Endometrial microvascular endothelial cells (primary cell): ENCODE results near the gene PCED1A. TPM values are rescaled to one million over a fixed set of nuclear protein-coding genes. Genes with fewer than 3 reads are reported as not detected.
"Not testable (repeated sequence)": the region's sequence is repeated elsewhere in the genome, so short reads cannot be mapped to it uniquely, and the experiment has no call there.

Source experiments
- in situ Hi-C: cut with HindIII; loops from 2 replicates; pipeline ENCODE4 v1.10.0; 2017; ENCODE audit warnings: low sequenced_read_pairs, low pct_unique_long_range_greater_than_20kb; ENCODE audit errors: inconsistent ontology term
- total RNA-seq: library from RNA; depleted of rRNA; stranded (reverse); fragments of >200 nt; gene quantifications from one replicate; pipeline ENCODE4 v1.2.3, GENCODE V29; 2015; ENCODE audit errors: inconsistent ontology term

Gene PCED1A
- total RNA-seq, 1 donor from 2014 or later: 13.0 TPM

DNA sequence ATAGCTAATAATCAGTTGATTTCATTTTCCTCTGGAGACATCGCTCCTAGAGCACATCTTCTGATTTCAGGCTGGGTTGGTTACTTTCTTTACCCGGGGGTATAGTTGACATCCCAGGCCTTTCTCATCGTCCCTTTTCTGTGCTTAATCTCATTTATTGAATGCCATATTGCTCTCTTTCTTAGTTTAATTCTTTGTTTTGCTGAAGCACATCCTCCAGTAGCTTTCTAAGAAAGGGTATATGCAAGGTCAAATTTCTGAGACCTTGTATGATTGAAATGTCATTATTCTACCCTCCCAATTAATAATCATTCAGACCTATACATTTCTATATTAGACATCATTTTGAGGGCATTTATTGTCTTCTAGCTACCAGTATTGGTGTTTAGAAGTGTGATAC, 28.3 kb downstream of the PCED1A start:
- in situ Hi-C loops: no loop called here

DNA sequence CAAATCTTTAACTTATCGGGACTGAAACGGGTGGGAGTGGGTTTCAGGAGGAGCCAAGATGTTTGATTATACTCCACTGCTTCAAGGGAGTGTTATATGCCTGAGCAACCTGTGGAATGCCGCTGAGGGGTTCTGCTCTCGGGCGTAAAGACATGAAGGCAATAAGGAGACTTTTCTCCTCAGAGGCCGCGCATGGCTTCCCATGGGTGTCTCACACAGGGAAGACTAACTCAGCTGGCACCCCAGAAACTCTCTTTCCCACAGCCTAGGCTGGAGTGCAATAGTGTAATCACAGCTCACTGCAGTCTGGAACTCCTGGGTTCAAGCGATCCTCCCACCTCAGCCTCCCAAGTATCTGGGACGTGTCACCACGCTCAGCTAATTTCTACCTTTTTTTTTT, 30.8 kb downstream of the PCED1A start:
- in situ Hi-C loops: no loop called here

DNA sequence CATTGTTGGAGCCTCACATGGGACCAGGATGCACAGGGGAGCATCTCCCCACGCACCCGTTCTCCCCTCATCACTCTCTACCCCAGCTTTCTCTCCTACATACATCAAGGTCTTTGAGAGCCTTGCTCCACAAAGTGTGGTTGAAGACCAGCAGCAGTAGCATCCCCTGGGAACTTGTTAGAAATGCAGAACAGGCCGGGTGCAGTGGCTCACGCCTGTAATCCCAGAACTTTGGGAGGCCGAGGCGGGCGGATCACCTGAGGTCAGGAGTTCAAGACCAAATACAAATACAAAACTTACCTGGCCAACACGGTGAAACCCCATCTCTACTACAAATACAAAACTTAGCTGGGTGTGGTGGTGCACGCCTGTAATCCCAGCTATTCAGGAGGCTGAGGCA, 32.5 kb downstream of the PCED1A start:
- in situ Hi-C loops: not testable (repeated sequence)

GRCh38 chr20:2807019-2807418, 33.4 kb downstream of the PCED1A start:
- in situ Hi-C loops: no loop called here

DNA sequence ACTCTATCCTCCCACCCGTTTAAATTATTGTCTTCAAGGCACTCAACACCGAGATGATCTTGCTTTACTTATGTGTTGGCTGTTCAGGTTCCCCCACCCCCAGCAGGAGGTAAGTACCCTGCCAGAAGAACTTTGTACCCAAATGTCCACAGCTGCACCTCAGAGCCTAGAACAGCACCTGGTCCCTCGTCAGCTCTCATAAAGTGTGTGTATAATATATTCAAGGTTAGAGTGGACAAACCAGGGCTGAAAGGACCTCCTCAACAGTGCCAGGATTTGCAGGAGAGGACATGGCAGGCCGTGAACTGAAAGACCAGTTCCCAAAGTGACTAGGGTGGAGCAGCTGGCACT, 34.1 kb downstream of the PCED1A start:
- in situ Hi-C loops: no loop called here

GRCh38 chr20:2805689-2806350, 34.6 kb downstream of the PCED1A start:
- in situ Hi-C loops: no loop called here

DNA sequence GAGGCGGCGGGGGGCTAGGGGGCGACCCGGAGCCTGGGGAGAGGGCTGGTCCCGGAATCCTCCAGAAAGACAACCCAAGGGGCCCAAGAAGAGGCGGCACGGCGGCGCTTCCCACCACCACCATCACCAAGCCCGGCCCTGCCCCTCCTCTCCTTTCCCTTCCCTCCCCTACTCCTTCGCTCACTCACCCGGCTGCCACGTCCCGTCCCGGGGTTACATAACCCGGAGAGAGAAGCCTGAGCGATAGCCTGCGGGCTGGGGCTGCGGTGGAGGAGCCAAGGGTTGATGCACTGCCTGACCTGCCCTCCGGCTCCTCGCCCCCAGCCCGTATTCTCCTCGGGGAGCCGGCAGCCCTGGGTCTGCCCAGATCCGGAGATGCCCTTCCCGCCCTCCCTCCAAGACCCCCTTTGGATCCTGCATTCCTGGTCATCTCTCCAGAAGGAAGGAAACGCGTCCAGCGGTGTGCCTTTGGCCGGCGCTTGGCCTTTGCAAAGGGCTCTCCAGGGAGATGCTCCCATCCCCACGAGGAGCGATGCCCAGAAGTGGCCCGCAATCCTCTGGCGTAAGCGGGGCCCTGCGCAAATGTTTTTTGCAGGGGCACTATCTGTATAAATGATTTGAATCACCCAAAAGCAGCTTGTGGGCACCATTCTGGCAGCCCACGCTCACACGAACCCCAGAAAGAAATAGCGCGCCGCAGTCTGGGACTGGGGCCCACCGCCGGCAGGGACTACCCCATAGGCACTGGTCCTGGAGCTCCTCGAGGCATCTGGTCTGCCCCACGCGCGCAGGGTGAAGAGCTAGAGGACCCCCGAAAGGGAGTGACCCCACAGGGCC, 35.4 kb downstream of the PCED1A start:
- in situ Hi-C loops: no loop called here

GRCh38 chr20:2804041-2804828, 36.2 kb downstream of the PCED1A start:
- in situ Hi-C loops: no loop called here

GRCh38 chr20:2801286-2801728, 39.1 kb downstream of the PCED1A start:
- in situ Hi-C loops: no loop called here

- in situ Hi-C loops: no loop called here
Observed at GRCh38 chr20:2800521-2801285, 39.8 kb downstream of the PCED1A start, which contains the start of gene CPXM1. CPXM1 (minus strand) TSS chr20:2800627; CDS start chr20:2800572, 55 bp downstream.

DNA sequence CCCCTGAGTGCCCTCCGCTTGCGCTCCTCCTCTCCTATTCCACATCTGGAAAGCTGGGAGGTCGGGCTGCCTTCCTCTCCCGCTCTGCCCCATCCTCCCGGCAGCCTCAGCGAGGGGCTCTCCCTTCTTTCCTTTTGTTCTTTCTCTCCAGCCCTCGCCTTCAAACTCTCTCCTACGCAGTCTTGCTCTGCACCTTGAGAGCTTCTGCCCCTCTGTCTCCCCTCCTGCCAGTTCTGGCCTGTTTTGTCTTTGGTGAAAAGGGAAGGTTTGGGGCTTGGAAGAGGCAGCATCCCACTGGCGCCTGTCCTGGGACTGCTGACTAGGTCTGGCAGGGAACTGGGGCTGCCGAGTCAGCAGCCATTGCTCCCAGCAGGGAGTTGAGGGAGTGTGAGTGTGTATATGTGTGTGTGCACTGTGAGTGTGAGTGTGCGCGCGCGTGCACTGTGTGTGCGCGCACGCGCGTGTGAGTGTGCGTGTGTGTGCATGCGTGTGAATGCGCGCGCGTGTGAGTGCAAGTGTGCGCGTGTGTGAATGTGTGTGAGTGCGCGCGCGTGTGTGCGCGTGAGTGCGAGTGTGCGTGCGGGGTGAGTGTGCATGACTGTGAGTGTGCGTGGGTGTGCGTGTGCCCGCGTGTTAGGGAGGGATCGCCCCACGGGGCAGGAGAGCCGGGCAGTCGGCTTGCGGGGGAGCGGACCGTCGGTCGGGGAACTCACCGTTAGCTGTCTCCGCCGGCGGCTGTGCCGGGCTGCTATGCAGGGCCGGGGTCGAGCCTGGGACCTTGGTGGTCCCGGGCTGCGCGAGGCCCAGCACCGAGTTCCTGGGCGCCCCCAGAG, 40.6 kb downstream of the PCED1A start:
- in situ Hi-C loops: no loop called here

DNA sequence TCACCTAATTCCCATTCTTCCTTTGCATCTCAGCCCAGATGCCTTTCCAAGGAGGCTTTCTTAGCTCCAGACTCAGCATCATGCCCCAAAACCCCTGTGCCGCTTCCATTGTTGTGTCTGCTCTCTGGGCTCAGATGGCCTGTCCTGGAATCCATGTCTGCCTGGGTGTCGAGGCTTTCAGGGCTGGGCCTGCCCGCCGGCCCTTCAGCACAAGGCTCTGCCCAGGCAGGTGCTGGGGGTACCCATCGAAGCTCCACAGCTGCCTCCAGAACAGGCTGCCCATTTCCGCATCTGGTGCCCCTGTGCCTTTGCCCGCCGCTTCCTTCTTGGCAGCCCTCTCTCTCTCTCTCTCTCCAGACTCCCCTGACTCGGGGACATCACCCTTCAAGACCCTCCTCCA, 41.2 kb downstream of the PCED1A start:
- in situ Hi-C loops: no loop called here

DNA sequence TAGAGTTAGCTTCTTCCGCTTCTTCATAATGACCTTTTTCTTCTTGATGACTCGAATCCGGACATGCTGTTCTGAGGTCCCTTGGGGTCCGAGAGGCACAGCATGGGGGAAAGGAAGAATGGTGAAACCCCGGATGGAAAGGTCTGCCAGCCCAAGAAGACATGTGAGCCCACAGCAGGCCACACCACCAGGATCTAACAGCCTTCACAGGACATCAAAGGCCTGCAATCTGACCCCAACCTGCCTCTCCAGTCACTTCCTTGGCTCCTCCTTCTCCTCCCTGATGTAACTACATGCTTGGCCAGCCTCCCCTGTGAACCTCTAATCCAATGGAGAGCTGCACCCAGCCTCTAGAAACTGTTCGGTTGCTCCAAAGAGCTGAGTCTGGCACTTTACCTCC, 41.6 kb downstream of the PCED1A start:
- in situ Hi-C loops: no loop called here

DNA sequence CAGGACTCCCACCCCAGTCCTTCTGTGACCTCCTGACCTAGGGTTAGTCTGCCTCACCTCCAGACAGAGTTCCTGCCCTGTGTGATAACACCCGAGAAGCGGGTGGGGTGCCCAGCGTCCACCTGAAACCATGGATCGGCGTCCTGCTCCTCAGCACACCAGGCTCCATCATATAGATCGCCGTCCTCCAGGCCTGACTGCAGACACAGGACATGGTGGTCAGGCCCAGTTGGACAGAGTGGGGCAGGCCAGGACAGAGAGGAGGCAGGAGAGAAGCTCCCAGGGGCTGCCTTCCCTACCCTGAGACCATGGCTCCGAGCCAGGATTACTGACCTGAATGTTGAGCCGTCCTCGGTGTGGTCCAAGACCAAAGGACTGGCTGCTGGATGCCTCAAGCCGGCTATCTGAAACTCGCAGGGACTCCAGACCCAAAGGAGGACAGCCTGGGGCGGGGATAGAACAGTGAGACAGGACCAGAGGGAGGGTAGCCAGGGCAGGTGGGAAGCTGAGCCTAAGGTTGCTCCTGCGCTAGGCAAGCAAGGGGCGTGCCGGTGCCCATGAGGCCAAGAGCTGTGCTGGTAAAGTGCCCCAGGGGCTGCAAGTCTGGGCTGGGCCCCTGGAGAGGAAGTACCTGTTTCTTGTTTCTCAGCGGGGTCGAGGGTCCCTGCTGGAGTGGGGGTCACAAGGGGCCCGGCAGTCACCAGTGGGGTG, 42.2 kb downstream of the PCED1A start:
- in situ Hi-C loops: no loop called here

GRCh38 chr20:2797136-2797983, 43.1 kb downstream of the PCED1A start:
- in situ Hi-C loops: no loop called here

DNA sequence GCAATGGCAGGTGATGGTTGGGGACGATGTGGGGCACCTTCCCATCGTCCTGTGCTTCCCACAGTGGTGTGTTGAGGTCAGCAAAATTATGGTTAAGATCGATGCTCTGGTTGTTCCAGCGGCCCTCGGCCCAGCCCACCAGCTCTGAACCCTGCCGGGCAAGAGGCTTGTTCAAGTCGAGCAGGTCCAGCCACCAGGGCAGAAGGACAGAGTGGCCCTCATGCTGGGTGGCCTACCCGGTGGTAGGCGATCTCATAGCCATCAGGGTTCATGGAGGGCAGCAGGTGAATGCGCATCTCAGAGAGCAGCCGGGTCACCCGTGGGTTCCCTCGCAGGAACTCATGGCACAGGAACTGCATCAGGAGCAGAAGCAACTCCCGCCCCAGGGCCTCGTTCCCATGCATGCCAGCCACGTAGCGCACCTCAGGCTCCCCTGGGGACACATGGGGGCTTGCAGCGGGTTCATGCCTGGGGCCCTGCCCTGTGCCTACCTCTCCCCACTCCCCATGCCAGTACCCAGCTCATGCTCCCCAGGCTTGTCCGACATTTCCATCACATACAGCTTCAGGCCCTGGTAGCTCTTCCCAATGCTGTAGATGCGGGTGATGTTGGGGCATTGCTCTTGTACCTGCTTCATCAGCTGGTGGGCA, 44.3 kb downstream of the PCED1A start:
- in situ Hi-C loops: no loop called here
